ENCODE data around the gene ZSWIM5.
"Not testable (repeated sequence)": the region's sequence is repeated elsewhere in the genome, so short reads cannot be mapped to it uniquely, and the experiment has no call there.

DNA sequence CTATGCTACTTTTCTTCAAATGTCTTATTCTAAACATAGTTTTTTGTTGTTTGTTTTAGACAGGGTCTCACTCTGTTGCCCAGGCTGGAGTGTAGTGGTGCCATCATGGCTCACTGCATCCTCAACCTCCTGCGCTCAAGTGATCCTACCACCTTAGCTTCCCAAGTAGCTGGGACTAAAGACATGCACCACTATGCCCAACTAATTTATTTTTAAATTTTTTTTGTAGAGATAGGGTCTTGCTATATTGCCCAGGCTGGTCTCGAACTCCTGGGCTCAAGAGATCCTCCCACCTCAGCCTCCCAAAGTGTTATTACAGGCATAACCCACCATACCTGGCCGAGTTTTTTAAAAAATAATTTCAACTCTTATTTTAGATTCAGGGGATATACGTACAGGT, 143.9 kb downstream of the ZSWIM5 start:
- TF ChIP-seq EZH2 (optimal IDR thresholded peaks at IDR 0.05; ENCODE audit: low read depth, low read length); CTCF (IDR thresholded peaks at IDR 0.05; ENCODE audit: low read length); EZH2phosphoT487 (IDR thresholded peaks at IDR 0.05; ENCODE audit: low read length): not testable (repeated sequence)
